Activated T-cell treated with anti-CD3 and anti-CD28 coated beads, Interleukin-2, amount 50 U/mL, for 4 hours (primary cell): ENCODE measurements around the gene CDH1. TPM values are rescaled to one million over a fixed set of nuclear protein-coding genes. Genes with fewer than 3 reads are reported as not detected.

ENCODE experiments used
- ATAC-seq, 2 donors: fragments of 200-7000 bp; cut with Tn5 transposase; one replicate each; pipeline ENCODE4 v1.10.0; 2021
- DNase-seq: peaks from one replicate; pipeline ENCODE4 v3.0.0-alpha.2; 2020
- H3K27me3 Mint-ChIP-seq: one replicate; pipeline ENCODE4 v1.8.0; 2021; ENCODE audit warnings: low read depth, mixed read lengths
- H3K36me3 Mint-ChIP-seq: one replicate; pipeline ENCODE4 v1.8.0; 2022; ENCODE audit warnings: mixed read lengths; ENCODE audit not compliant: insufficient read depth
- H3K4me1 Mint-ChIP-seq: one replicate; pipeline ENCODE4 v1.8.0; 2021; ENCODE audit warnings: low read depth, mixed read lengths
- H3K4me3 Mint-ChIP-seq: one replicate; pipeline ENCODE4 v1.8.0; 2021; ENCODE audit warnings: mild to moderate bottlenecking, moderate library complexity, mixed read lengths
- H3K9me3 Mint-ChIP-seq: one replicate; pipeline ENCODE4 v1.8.0; 2021; ENCODE audit warnings: mixed read lengths
- total RNA-seq, 3 donors: library from RNA; stranded (reverse); gene quantifications; one replicate each; pipeline ENCODE4 v1.2.1, GENCODE V29; 2021

CDH1 gene
- total RNA-seq, 3 donors from 2014 or later: 0.71 to 1.8 (median 1.3) TPM

- H3K27me3 Mint-ChIP-seq: no peaks in the 10 kb centered on the region
- DNase-seq (no peak), ATAC-seq (no peak)
- peaks cover 23% of the 10 kb centered on the region for H3K4me1 Mint-ChIP-seq
- no peaks in the 10 kb centered on the region for H3K9me3 Mint-ChIP-seq
- H3K36me3 Mint-ChIP-seq: peaks cover 15% of the 10 kb centered on the region
- H3K4me3 Mint-ChIP-seq: no peak overlapping the region
Measured at GRCh38 chr16:68851601-68852000, 114.5 kb downstream of the CDH1 start.

DNA sequence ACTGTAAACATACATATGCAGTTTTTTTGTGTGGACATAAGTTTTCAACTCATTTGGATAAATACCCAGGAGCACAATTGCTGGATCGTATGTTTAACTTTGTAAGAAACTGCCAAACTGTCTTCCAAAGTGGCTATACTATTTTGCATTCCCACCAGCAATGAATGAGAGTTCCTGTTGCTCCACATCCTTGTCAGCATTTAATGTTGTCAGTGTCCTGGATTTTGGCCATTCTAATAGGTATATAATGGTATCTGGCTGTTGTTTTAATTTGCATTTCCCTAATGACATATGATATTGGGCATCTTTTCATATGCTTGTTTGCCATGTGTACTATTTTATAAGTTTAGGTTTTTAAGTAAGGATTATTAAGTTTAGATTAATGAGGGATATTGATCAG lies 120.4 kb downstream of the CDH1 start:
- ATAC-seq (no peak), DNase-seq (no peak)
- Mint-ChIP-seq H3K4me3 (no peak overlapping the region), H3K36me3 (peaks cover 22% of the 10 kb centered on the region), H3K9me3 (no peaks in the 10 kb centered on the region), H3K27me3 (no peaks in the 10 kb centered on the region), H3K4me1 (peaks cover 11% of the 10 kb centered on the region)

GRCh38 chr16:68859828-68860227 lies 122.7 kb downstream of the CDH1 start:
- no peak for DNase-seq
- H3K4me3 Mint-ChIP-seq: no peak overlapping the region
- no peaks in the 10 kb centered on the region for H3K27me3 Mint-ChIP-seq
- no peak for ATAC-seq
- H3K9me3 Mint-ChIP-seq: no peaks in the 10 kb centered on the region
- peaks cover 9% of the 10 kb centered on the region for H3K4me1 Mint-ChIP-seq
- H3K36me3 Mint-ChIP-seq: peaks cover 23% of the 10 kb centered on the region

- Mint-ChIP-seq H3K4me1 (peaks cover 6% of the 10 kb centered on the region), H3K27me3 (no peaks in the 10 kb centered on the region), H3K4me3 (no peak overlapping the region), H3K36me3 (peaks cover 22% of the 10 kb centered on the region), H3K9me3 (no peaks in the 10 kb centered on the region)
- no peak for DNase-seq
- no peak for ATAC-seq
Measured at GRCh38 chr16:68860978-68861892, 124.1 kb downstream of the CDH1 start.

DNA sequence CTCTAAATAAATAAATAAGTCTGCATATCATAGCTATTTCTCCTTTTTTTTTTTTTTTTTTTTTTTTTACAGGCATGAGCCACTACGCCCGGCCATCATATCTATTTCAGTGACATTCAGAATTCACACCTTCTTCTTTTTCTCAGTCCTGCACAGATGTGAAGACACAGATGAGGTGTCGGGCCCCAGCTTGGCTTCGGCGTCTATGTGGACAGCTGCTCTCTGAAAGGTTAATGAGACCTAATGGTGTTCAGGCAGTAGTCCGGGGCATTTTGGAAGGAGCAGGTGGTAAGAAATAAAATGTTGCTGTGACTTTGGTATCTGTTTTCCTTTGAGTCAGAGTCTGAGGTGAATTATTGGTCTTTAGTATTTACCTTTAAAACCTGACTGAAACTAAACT lies 129.8 kb downstream of the CDH1 start:
- ATAC-seq: no peak
- Mint-ChIP-seq H3K4me3 (no peak overlapping the region), H3K9me3 (no peaks in the 10 kb centered on the region), H3K36me3 (peaks cover 24% of the 10 kb centered on the region), H3K4me1 (no peaks in the 10 kb centered on the region), H3K27me3 (no peaks in the 10 kb centered on the region)
- DNase-seq: no peak

DNA sequence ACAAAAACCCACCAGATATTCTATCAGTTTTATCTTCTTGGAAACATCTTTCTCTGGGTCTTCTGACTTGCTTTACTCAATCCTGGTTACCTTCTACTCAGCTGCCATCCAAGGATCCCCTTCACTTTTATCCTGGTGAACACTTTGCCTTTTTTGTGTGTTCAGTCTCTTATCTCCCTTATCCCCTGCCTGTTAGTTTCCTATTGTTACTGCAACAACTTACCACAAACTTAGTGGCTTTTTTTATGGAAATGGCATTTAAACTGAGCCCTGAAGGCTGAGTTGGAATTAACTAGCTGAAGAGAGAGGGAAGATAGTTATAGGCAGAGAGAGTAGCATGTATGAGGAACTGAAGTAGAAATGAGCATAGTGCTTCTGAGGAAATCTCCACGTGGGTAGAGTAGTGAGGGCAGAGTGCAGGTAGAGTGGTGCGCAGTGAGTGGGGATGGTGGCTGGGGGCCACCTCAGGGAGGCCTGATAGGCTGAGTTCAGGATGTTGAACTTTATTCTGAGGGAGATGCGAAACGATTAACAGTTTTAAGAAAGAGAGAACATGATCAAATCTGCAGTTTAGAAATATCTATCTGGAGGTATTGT lies 132.5 kb downstream of the CDH1 start:
- no peak for ATAC-seq
- DNase-seq: no peak
- Mint-ChIP-seq H3K36me3 (peaks cover 32% of the 10 kb centered on the region), H3K4me1 (no peaks in the 10 kb centered on the region), H3K4me3 (no peak overlapping the region), H3K9me3 (no peaks in the 10 kb centered on the region), H3K27me3 (no peaks in the 10 kb centered on the region)

- H3K4me1 Mint-ChIP-seq: no peaks in the 10 kb centered on the region
- peaks cover 41% of the 10 kb centered on the region for H3K36me3 Mint-ChIP-seq
- no peak for DNase-seq
- H3K4me3 Mint-ChIP-seq: no peak overlapping the region
- ATAC-seq: no peak
- H3K27me3 Mint-ChIP-seq: no peaks in the 10 kb centered on the region
- no peaks in the 10 kb centered on the region for H3K9me3 Mint-ChIP-seq
Measured at GRCh38 chr16:68873635-68874471, 136.8 kb downstream of the CDH1 start.

- H3K36me3 Mint-ChIP-seq: peaks cover 36% of the 10 kb centered on the region
- ATAC-seq: no peak
- H3K4me3 Mint-ChIP-seq: no peak overlapping the region
- H3K4me1 Mint-ChIP-seq: no peaks in the 10 kb centered on the region
- DNase-seq: no peak
- no peaks in the 10 kb centered on the region for H3K27me3 Mint-ChIP-seq
- H3K9me3 Mint-ChIP-seq: no peaks in the 10 kb centered on the region
Measured at GRCh38 chr16:68875871-68876270, 138.8 kb downstream of the CDH1 start.

DNA sequence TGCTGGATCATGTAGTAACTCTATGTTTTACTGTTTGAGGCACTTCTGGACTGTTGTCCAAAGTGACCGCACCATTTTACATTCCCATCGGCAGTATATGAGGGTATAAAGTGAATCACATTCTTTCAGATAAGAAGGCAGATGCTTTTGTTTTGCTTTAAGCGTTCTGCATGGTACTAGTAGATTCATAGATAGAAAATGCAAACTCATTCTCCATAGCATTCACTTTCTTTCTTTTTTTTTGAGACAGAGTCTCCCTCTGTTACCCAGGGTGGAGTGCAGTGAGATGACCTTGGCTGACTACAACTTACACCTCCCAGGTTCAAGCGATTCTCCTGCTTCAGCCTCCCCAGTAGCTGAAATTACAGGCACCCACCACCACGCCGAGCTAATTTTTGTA lies 146.6 kb downstream of the CDH1 start:
- Mint-ChIP-seq H3K9me3 (no peaks in the 10 kb centered on the region), H3K27me3 (no peaks in the 10 kb centered on the region), H3K36me3 (peaks cover 31% of the 10 kb centered on the region), H3K4me1 (no peaks in the 10 kb centered on the region), H3K4me3 (no peak overlapping the region)
- no peak for ATAC-seq
- DNase-seq: no peak

GRCh38 chr16:68884401-68884800 lies 147.3 kb downstream of the CDH1 start:
- DNase-seq (no peak), ATAC-seq (no peak)
- no peaks in the 10 kb centered on the region for H3K27me3 Mint-ChIP-seq
- no peaks in the 10 kb centered on the region for H3K9me3 Mint-ChIP-seq
- H3K36me3 Mint-ChIP-seq: peaks cover 31% of the 10 kb centered on the region
- H3K4me1 Mint-ChIP-seq: no peaks in the 10 kb centered on the region
- H3K4me3 Mint-ChIP-seq: no peak overlapping the region

Other genes with a start within 250 kb of the CDH1 start
- 10 to 100 TPM; 12.2 to 13.4 (median 12.6) TPM for gene ZFP90, start 198.0 kb upstream of the CDH1 start, total RNA-seq
- gene CDH3, start 92.0 kb upstream of the CDH1 start, total RNA-seq: under 1 TPM; 0.22 to 0.48 (median 0.34) TPM
- 10 to 100 TPM; 29.6 to 37.7 (median 33.4) TPM for gene TANGO6, start 106.2 kb downstream of the CDH1 start, total RNA-seq